ENCODE measurements around the gene CDCP2.

The CDCP2 gene

DNA sequence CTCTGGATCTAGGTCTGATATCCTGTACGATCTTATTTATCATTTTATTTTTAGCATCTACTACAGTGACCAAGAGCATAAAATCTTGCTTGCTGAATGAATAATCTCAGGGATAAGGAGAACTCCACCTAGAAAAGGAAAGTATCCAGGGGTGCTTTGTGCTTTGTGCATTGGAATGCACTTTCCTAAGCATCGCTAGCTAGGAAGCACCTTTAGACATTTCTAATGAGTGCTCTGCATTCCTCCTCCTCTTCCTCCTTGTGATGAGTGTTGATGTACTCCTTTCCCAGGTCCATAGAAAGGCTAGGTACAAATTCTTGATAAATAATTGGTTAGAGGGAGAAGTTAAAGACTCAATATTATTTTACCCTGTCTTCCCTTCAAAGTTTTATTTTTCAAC, 68.0 kb downstream of the CDCP2 start:
- no peak for DNase-seq

Data from CD4-positive, alpha-beta T cell treated with Interleukin-6 for 4 hours (primary cell).